ENCODE measurements around the gene SERTM2. TPM values are rescaled to one million over a fixed set of nuclear protein-coding genes. Genes with fewer than 3 reads are reported as not detected.
"Not testable (repeated sequence)": the region's sequence is repeated elsewhere in the genome, so short reads cannot be mapped to it uniquely, and the experiment has no call there.

The SERTM2 gene
- total RNA-seq, 1 experiment from 2014 or later, result not detected

DNA sequence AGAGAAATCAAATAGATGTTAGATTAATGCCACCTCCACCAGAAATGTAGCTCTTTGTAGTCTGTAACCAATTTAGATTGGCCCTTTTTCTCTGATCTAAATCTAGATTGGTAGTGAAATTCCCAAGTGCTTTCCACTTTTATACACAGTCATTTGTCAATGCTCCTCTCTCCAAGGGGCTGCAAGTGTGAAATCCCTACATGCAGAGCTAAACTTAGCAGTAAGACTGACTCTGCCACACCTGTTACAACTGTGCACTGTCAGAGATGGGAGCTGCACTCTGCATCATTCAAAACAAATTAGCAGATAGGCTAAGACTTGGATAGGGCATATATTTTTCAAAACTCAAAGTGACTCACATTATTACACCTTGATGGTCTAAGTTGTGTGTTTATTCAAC lies 9.1 kb downstream of the SERTM2 start:
- H3K9me3 ChIP-seq (ENCODE audit: low read length), result no peaks in the 10 kb centered on the region
- intact Hi-C loops (cut with micrococcal nuclease), result no loop called here
- no peaks in the 10 kb centered on the region for H3K4me1 ChIP-seq (ENCODE audit: insufficient read depth, low read length)
- no peak overlapping the region for H3K4me2 ChIP-seq (ENCODE audit: low read length)
- DNase-seq (no peak), ATAC-seq (no peak)
- no TSS peak for BruUV-seq (replicated peaks)
- no peaks in the 10 kb centered on the region for H3K79me2 ChIP-seq (ENCODE audit: low read length)
- H3K27ac ChIP-seq (ENCODE audit: low read length), result no peak overlapping the region
- no peak overlapping the region for H3K9ac ChIP-seq (ENCODE audit: low read length)
- no peaks in the 10 kb centered on the region for H3F3A ChIP-seq (ENCODE audit: low read length, unreplicated experiment)
- H3K36me3 ChIP-seq (ENCODE audit: low read depth, low read length), result no peaks in the 10 kb centered on the region
- ChIA-PET POLR2A (ENCODE audit: unreplicated experiment) (no interaction called here), CTCF (no interaction called here)
- H3K4me3 ChIP-seq (ENCODE audit: low read length), result no peak overlapping the region
- H2AFZ ChIP-seq (ENCODE audit: low read length), result no peak overlapping the region
- no peaks in the 10 kb centered on the region for H3K27me3 ChIP-seq (ENCODE audit: low read length)
- no peaks in the 10 kb centered on the region for H4K20me1 ChIP-seq (ENCODE audit: low read length)
- H3K9me2 ChIP-seq (replicated peaks; ENCODE audit: low read length), result no peaks in the 10 kb centered on the region
- TF ChIP-seq EZH2 (IDR thresholded peaks at IDR 0.05; ENCODE audit: low read length, unreplicated experiment) (no peak), EZH2phosphoT487 (IDR thresholded peaks at IDR 0.05; ENCODE audit: borderline replicate concordance, low read length) (no peak)
- TF ChIP-seq, protein P1, sequence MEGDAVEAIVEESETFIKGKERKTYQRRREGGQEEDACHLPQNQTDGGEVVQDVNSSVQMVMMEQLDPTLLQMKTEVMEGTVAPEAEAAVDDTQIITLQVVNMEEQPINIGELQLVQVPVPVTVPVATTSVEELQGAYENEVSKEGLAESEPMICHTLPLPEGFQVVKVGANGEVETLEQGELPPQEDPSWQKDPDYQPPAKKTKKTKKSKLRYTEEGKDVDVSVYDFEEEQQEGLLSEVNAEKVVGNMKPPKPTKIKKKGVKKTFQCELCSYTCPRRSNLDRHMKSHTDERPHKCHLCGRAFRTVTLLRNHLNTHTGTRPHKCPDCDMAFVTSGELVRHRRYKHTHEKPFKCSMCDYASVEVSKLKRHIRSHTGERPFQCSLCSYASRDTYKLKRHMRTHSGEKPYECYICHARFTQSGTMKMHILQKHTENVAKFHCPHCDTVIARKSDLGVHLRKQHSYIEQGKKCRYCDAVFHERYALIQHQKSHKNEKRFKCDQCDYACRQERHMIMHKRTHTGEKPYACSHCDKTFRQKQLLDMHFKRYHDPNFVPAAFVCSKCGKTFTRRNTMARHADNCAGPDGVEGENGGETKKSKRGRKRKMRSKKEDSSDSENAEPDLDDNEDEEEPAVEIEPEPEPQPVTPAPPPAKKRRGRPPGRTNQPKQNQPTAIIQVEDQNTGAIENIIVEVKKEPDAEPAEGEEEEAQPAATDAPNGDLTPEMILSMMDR (conservative IDR thresholded peaks at IDR 0.05; ENCODE audit: low read depth, low read length), result no peak

- BruUV-seq (replicated peaks), result no TSS peak
- H3K4me1 ChIP-seq (ENCODE audit: insufficient read depth, low read length), result no peaks in the 10 kb centered on the region
- ChIA-PET CTCF (no interaction called here), POLR2A (ENCODE audit: unreplicated experiment) (no interaction called here)
- H3K4me2 ChIP-seq (ENCODE audit: low read length), result no peak overlapping the region
- H3K36me3 ChIP-seq (ENCODE audit: low read depth, low read length), result no peaks in the 10 kb centered on the region
- no peaks in the 10 kb centered on the region for H3F3A ChIP-seq (ENCODE audit: low read length, unreplicated experiment)
- no peaks in the 10 kb centered on the region for H3K9me2 ChIP-seq (replicated peaks; ENCODE audit: low read length)
- TF ChIP-seq, protein P1 (conservative IDR thresholded peaks at IDR 0.05; ENCODE audit: low read depth, low read length), result no peak
- TF ChIP-seq EZH2phosphoT487 (IDR thresholded peaks at IDR 0.05; ENCODE audit: borderline replicate concordance, low read length) (no peak), EZH2 (IDR thresholded peaks at IDR 0.05; ENCODE audit: low read length, unreplicated experiment) (no peak)
- H3K79me2 ChIP-seq (ENCODE audit: low read length), result no peaks in the 10 kb centered on the region
- no peak overlapping the region for H2AFZ ChIP-seq (ENCODE audit: low read length)
- H3K9ac ChIP-seq (ENCODE audit: low read length), result no peak overlapping the region
- intact Hi-C loops (cut with micrococcal nuclease), result no loop called here
- DNase-seq (no peak), ATAC-seq (no peak)
- H3K9me3 ChIP-seq (ENCODE audit: low read length), result no peaks in the 10 kb centered on the region
- H3K27ac ChIP-seq (ENCODE audit: low read length), result no peak overlapping the region
- H3K4me3 ChIP-seq (ENCODE audit: low read length), result no peak overlapping the region
- H3K27me3 ChIP-seq (ENCODE audit: low read length), result no peaks in the 10 kb centered on the region
- no peaks in the 10 kb centered on the region for H4K20me1 ChIP-seq (ENCODE audit: low read length)
Observed at GRCh38 chrX:111521169-111521568, 9.7 kb downstream of the SERTM2 start.

DNA sequence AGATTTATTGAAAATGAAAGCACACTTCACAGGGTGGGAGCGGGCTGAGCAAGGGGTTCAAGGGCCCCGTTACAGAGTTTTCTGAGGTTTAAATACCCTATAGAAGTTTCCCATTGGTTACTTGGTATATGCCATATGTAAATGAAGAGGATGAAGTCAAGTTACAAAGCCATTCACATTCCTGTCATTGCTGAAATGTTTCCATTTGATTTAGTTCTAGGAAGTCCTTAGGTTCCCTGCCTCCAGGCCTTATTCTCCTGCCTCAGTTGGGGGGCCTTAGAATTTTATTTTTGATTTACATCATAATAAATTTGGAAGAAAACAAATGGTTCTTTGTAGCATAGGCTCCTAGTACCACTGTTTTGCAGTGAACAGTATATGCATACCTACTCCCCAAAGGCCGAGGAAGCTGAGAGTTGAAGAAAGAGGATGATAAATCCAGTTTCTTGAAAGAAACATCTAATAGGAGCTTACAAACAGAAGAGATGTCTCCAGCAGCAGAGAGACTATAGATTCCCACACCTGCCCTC lies 31.8 kb downstream of the SERTM2 start:
- intact Hi-C loops (cut with micrococcal nuclease), result no loop called here

GRCh38 chrX:111549235-111549634 lies 37.8 kb downstream of the SERTM2 start:
- H3K27me3 ChIP-seq (ENCODE audit: low read length); H4K20me1 ChIP-seq (ENCODE audit: low read length); intact Hi-C loops (cut with micrococcal nuclease); H3K27ac ChIP-seq (ENCODE audit: low read length); BruUV-seq (replicated peaks); H3K9me3 ChIP-seq (ENCODE audit: low read length); H3K4me3 ChIP-seq (ENCODE audit: low read length); DNase-seq; H3K79me2 ChIP-seq (ENCODE audit: low read length); H3K9ac ChIP-seq (ENCODE audit: low read length); H3K9me2 ChIP-seq (replicated peaks; ENCODE audit: low read length); POLR2A ChIA-PET (ENCODE audit: unreplicated experiment); H3K4me2 ChIP-seq (ENCODE audit: low read length); H3K36me3 ChIP-seq (ENCODE audit: low read depth, low read length); CTCF ChIA-PET; H2AFZ ChIP-seq (ENCODE audit: low read length); H3K4me1 ChIP-seq (ENCODE audit: insufficient read depth, low read length); H3F3A ChIP-seq (ENCODE audit: low read length, unreplicated experiment); ATAC-seq: not testable (repeated sequence)

More for the DNA sequence above, 31.8 kb downstream of the SERTM2 start:
- TF ChIP-seq EZH2 (IDR thresholded peaks at IDR 0.05; ENCODE audit: low read length, unreplicated experiment), result no peak
- no peak for TF ChIP-seq EZH2phosphoT487 (IDR thresholded peaks at IDR 0.05; ENCODE audit: borderline replicate concordance, low read length)
- TF ChIP-seq, protein P1 (conservative IDR thresholded peaks at IDR 0.05; ENCODE audit: low read depth, low read length), result no peak
- H3K36me3 ChIP-seq (ENCODE audit: low read depth, low read length), result no peaks in the 10 kb centered on the region
- no peak for ATAC-seq
- H3K27me3 ChIP-seq (ENCODE audit: low read length), result no peaks in the 10 kb centered on the region
- ChIA-PET CTCF (no interaction called here), POLR2A (ENCODE audit: unreplicated experiment) (no interaction called here)
- no peak overlapping the region for H2AFZ ChIP-seq (ENCODE audit: low read length)
- no peaks in the 10 kb centered on the region for H3K9me3 ChIP-seq (ENCODE audit: low read length)
- H4K20me1 ChIP-seq (ENCODE audit: low read length), result no peaks in the 10 kb centered on the region
- no peaks in the 10 kb centered on the region for H3K79me2 ChIP-seq (ENCODE audit: low read length)
- no peaks in the 10 kb centered on the region for H3K9me2 ChIP-seq (replicated peaks; ENCODE audit: low read length)
- H3K9ac ChIP-seq (ENCODE audit: low read length), result no peak overlapping the region
- no peak for DNase-seq
- H3K4me3 ChIP-seq (ENCODE audit: low read length), result no peak overlapping the region
- H3K4me2 ChIP-seq (ENCODE audit: low read length), result no peak overlapping the region
- no peaks in the 10 kb centered on the region for H3F3A ChIP-seq (ENCODE audit: low read length, unreplicated experiment)
- no TSS peak for BruUV-seq (replicated peaks)
- no peak overlapping the region for H3K27ac ChIP-seq (ENCODE audit: low read length)
- no peaks in the 10 kb centered on the region for H3K4me1 ChIP-seq (ENCODE audit: insufficient read depth, low read length)

Measured in PC-3 (cell line).